ENCODE data around the gene RBM42.
"Not testable (repeated sequence)": the region's sequence is repeated elsewhere in the genome, so short reads cannot be mapped to it uniquely, and the experiment has no call there.

Gene RBM42

DNA sequence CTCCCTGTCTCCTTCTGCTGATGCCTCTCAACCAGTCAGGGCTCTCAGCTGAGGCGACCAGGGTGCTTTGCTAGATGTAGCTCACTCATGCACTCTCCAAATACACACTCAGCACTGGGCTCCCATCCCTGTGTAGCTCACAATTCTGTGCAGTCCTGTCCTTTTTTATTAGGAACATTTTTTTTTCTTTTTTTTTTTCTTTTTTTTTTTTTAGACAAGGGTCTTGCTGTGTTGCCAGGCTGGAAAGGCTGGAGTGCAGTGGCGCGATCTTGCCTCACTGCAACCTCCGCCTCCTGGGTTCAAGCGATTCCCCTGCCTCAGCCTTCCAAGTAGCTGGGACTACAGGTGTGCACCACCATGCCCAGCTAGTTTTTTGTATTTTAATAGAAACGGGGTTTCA lies 26.0 kb downstream of the RBM42 start:
- DNase-seq = not testable (repeated sequence)

DNA sequence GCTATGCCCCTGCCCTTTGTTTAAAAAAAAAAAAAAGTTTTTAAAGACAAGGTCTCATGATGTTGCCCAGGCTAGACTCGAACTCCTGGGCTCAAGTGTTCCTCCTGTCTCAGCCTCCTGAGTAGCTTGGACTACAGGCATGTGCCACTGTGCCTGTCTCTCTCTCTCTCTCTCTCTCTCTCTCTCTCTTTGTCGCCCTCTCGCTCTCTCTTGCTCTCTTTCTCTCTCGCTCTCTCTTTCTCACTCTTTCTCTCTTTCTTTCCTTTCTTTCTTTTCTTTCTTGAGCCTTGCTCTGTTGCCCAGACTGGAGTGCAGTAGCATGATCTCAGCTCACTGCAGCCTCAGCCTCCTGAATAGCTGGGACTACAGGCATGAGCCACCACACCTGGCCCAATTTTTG lies 26.8 kb downstream of the RBM42 start:
- DNase-seq = no peak

DNA sequence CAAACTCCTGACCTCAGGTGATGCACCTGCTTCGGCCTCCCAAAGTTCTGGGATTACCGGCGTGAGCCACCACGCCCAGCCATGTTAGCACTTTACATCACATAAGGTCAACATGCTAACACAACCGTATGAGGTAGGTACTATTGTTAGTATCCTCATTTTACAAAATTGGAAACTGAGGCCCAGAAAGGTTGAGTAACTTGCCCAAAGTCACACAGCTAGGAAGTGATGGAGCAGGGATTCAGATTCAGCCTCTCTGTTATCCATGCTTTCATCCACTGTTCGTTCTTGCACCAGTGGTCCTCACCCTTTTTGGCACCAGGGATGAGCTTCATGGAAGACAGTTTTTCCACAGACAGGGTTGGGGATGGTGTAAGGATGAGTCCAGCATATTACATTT lies 27.9 kb downstream of the RBM42 start:
- no peak for DNase-seq

DNA sequence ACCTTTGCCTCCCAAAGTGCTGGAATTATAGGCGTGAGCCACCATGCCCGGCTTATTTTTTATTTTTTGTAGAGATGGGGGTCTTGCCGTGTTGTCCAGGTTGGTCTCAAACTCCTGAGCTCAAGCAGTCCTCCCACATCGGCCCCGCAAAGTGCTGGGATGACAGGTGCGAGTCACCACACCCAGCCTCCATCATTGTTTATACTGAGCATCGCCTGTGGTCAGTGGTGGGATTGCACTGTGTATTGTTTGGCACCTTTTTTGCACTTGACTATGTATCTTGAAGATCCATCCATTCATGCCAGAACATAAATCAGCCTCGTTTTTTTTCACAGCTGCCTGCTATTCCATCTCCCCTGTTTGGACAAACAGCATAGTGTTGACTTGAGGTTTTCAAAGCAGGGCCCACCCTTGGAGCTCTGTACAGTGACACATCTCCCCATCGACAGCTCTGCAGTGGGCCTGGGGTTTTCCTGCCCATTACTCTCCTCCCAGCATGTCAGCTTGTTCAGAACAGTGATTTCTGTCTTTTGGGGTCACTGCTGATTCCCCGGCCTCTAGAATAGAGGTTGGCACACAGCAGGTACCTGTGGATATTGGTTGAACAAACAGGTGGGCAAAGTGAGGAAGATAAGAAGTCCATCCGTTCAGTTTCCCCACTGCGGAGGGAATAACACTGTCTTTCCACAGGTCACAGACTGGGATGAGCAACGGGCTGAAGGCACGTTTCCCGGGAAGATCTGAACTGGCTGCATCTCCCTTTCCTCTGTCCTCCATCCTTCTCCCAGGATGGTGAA lies 29.3 kb downstream of the RBM42 start:
- no peak for DNase-seq

DNA sequence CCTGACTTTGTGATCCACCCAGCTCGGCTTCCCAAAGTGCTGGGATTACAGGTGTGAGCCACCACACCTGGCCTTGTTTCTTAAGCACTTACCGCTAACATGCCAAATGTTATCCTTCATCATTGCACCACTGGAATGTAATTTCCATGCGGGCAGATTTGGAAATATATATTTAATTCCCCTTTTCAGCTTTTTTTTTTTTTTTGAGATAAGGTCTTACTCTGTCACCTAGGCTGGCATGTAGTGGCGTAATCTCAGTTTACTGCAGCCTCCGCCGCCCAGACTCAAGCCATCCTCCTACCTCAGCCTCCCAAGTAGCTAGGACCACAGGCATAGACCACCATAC lies 33.1 kb downstream of the RBM42 start:
- DNase-seq = no peak

DNA sequence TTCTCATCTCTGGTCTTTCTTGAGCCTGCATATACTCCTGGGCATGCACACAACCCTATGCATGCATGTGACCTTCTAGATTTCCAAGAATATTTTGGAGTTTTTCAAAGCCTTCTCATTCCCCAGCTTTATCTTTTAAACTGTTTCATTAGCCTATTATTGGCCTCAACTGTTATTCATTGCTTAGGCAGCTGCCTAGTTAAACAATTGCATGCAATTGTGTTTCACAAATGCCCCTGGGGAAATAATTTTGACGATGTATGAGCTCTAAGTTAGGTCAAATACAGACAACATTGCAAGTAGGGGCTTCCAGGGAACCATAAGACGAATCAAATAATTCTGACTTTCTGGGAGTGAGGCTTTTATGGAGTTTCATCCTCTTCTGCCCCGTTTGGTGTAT lies 35.1 kb downstream of the RBM42 start:
- DNase-seq = no peak

DNA sequence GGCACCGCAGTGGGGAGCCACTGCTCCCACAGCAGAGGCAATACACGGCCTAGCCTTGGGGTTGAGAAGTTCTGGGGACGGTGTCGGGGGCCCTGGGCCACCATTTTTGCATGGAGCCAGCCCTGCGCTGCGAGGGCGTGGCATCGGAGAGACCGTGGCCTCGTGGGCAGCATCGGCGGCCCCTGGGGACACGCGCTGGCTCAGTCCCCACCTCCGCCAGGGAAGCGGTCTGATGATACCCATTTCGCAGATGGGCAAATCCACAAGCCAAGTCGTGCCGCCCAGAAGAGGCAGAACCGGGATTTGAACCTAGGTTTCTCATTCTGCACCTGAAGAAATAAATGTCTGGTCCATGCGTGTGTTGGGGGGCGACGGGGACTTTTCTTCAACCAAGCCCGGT lies 36.3 kb downstream of the RBM42 start:
- no peak for DNase-seq

DNA sequence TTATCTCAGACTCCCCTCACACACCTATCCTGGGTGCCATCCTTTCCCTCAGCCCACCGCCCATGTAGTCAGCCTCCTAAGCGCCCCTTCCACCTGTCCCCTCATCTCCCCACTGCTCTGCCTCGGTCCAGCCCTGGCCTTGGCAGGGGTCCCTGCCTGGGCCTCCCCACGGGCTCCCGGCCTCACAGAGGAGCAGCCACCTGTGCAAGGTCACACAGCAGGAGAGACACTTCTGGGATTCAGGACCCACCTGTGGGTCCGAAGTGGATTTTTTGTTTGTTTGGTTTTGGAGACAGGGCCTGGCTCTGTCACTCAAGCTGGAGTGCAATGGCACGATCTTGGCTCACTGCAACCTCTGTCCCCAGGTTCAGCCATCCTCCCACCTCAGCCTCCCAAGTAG lies 36.8 kb downstream of the RBM42 start:
- DNase-seq = no peak

DNA sequence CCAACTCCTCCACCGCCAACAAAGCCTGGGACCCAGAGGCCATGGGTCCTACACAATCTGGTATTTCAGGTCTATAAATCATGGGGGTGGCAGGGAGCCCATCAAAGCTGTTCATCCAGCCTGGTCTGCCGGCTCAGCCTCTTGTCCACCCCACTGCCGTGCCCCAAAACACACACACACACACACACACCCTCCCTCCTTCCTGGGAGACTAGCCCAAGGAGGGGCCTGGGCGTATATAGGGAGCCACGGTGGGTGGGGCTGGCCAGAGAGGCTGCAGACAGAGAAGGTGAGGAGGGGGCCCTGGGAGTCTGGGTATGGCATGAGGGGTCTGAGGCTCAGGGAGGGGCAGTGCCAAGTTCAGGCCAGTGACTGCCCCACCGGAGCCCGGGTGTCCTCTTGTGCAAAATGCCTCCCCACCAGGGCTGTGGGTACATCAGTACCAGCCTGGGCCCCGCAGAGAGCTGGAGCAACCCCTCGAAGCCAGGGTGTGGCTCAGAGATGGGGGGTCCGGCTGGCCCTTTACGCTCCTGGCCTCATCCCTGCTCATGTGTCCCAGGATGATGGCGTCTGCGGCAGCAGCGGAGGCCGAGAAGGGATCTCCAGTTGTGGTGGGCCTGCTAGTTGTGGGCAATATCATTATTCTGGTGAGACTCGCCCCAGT lies 37.5 kb downstream of the RBM42 start, which contains the start of gene UPK1A:
Gene UPK1A (plus strand): TSS at position 267 of the 663 bp plus-strand sequence. CDS start 296 bp downstream, at position 563.
- no peak for DNase-seq

DNA sequence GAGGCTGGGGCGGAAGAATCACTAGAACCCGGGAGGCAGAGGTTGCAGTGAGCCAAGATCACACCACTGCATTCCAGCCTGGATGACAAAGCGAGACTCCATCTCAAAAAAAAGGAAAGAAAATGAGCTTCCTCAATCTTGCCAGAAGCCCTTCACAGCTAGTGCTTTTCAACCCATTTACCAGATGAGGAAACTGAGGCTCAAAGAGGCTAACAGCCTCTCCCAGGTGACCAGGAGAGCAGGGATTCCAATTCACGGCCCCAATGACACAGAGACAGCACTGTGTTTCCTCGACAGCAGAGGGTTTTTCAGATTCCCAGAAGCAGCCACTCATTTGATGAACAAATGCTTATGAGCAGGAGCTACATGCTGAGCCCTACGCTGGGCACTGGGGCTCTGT lies 40.7 kb downstream of the RBM42 start:
- no peak for DNase-seq

DNA sequence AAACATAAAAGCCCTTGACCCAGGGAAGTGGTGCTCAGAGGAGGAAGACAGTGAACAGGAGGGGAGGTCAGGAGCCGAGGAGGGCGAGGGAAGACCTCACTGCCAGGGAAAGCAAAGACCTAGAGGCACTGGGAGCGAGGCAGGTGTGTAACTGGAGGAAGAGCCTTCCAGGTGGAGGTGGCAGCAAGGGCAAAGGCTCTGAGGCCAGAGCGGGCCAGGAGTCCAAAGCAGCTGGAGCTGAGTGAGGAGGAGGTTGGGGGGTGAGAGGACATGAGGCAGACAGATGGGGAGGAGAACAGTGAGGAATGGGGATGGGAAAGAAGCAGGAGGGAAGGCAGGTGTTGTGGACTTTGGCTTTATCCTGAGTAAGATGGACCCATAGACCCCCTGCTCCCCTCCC lies 41.1 kb downstream of the RBM42 start:
- no peak for DNase-seq

DNA sequence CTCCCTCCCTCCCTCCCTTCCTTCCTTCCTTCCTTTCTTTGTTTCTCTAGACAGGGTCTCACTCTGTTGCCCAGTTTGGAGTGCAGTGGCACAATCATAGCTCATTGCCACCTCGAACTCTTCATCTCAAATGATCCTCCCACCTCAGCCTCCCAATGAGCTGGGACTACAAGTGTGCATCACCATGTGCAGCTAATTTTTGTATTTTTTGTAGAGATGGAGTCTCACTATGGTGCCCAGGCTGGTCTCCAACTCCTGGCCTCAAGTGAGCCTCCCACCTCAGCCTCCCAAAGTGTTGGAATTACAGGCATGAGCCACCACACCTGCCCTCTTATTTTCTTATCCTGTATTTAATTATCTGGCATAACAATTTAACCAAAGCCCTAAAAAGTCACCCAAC lies 41.9 kb downstream of the RBM42 start:
- no peak for DNase-seq

DNA sequence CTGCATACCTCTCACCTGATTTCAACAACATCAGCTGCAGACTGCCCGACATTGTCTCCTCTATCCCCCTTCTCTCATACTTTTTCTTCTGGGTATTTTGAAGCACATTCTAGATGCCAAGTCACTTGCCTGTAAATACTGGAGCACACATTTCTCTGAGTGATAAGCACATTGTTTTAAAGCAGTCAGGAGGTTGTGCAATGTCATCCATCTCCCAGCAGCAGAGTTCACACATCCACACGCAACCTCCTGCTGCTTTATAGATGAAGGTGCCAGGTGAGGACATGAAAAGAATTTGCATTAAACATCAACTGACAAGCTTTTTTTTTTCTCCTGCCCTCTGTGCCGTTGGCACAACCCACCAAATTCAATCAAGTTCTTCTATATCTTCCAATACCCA lies 43.0 kb downstream of the RBM42 start:
- no peak for DNase-seq

DNA sequence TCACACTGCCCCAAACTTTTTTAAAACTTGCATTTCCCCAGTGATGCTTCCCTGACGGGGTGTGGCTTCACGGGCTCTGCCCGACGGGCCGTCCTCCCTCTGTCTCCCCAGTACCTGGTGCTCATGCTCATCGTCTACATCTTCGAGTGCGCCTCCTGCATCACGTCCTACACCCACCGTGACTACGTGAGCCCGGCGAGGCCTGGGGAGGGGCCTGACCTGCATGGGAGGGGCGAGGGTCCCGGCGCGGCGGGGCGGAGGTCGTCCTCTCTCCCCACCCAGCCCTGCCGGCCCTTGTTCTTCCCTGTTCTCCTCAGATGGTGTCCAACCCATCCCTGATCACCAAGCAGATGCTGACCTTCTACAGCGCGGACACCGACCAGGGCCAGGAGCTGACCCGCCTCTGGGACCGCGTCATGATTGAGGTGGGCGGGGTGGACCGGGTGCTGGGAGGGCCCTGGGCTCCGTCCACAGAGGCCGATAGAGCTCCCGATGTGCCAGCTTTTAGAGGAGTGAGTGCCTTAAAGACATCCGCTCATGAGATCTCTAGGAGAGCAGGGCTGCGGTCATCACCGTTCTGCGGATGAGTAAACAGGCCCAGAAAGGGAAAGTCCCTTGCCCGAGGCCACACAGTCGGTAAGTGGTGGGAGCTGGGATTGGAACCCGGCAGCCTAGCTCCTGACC lies 44.4 kb downstream of the RBM42 start:
- peak in 3 of 5 donors; percentile 5 to 74 (median 14) for DNase-seq

DNA sequence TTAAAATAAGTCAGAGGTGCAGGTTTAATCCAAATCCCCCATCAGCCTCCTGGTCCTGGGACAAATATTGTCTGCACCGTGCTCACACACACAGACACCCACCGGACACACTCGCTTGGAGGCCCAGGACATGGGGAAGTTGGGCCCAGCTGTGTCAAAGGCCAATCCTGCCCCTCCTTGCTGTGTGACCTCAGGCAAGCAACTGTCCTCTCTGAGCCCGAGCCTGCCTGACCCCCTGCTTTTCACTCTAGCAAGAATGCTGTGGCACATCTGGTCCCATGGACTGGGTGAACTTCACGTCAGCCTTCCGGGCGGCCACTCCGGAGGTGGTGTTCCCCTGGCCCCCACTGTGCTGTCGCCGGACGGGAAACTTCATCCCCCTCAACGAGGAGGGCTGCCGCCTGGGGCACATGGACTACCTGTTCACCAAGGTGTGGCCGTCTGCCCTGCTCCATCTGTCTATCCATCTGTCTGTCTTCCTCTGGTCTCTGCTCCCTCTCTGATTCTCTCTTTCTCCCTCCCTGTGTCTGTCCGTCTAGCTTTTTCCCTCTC lies 46.8 kb downstream of the RBM42 start:
- DNase-seq = no peak
